Skeletal muscle satellite cell (primary cell): ENCODE measurements around the gene ASB6.
"Not testable (repeated sequence)": the region's sequence is repeated elsewhere in the genome, so short reads cannot be mapped to it uniquely, and the experiment has no call there.

ENCODE experiments used
- H3K27me3 ChIP-seq: 2 replicates; pipeline ENCODE4 v1.7.0; 2013; ENCODE audit warnings: low read length; ENCODE audit not compliant: control insufficient read depth, insufficient read depth
- H3K36me3 ChIP-seq: 2 replicates; pipeline ENCODE4 v1.7.0; 2013; ENCODE audit warnings: mild to moderate bottlenecking, control low read depth, low read length; ENCODE audit not compliant: insufficient read depth
- H3K4me1 ChIP-seq: 2 replicates; pipeline ENCODE4 v1.7.0; 2013; ENCODE audit warnings: low read length; ENCODE audit not compliant: control insufficient read depth, insufficient read depth
- H3K4me2 ChIP-seq: 2 replicates; pipeline ENCODE4 v1.7.0; 2013; ENCODE audit warnings: mild to moderate bottlenecking, low read length
- H3K4me3 ChIP-seq: 2 replicates; pipeline ENCODE4 v1.7.0; 2013; ENCODE audit warnings: low read length
- H3K9ac ChIP-seq: 2 replicates; pipeline ENCODE4 v1.7.0; 2013; ENCODE audit warnings: mild to moderate bottlenecking, low read depth, low read length, moderate library complexity
- H3K9me3 ChIP-seq: replicated peaks from 2 replicates; pipeline ENCODE4 v1.7.0; 2013; ENCODE audit warnings: mild to moderate bottlenecking, control low read depth, low read length

The ASB6 gene

DNA sequence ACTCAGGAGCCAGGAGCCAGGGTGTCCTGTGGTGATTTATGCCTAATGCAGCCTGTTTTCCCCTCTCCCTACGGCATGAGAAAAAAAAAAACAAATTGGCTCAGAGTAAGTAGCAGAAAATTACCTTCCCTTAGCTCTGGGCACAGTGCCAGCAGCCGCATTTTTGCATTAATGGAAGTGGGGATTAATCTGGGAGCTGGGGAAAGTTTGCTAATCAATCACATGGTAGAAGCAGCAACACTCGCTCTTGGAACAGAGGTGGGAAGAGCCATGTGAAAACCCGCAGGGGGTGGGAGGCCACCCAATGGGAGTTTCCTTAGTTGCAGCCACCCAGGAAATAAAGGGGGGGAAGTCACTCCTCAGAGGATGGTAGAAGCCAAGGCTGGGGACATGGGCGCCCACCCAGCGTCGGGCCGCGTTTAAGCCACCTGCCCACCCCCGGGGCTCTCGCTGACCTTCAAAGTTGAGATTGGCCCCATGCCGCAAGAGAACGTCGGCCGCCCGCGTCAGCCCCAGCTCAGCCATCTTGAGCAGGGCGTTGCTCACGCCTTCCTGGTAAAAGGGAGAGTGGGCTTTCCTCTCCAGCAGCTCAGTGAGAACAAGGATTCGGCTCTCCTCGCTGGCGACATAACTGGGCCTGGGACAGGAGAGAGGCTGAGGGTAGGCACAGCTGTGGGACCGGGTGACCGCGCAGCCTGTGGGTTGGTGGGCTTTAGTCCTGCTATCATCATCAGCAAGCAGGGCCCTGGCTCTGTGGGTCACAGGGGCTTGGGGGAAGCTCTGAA, 1.7 kb downstream of the ASB6 start:
- Histone ChIP-seq H3K27me3 (no peaks in the 10 kb centered on the region), H3K4me3 (peak overlapping the region; percentile 95), H3K36me3 (peaks cover 39% of the 10 kb centered on the region), H3K4me2 (peak overlapping the region; percentile 95), H3K9me3 (no peaks in the 10 kb centered on the region), H3K9ac (peak overlapping the region; percentile 88), H3K4me1 (peaks cover 24% of the 10 kb centered on the region)

GRCh38 chr9:129639756-129640085, 2.2 kb downstream of the ASB6 start:
- Histone ChIP-seq H3K27me3 (no peaks in the 10 kb centered on the region), H3K9me3 (no peaks in the 10 kb centered on the region), H3K4me2 (peak overlapping the region; percentile 95), H3K4me3 (peak overlapping the region; percentile 95), H3K36me3 (peaks cover 44% of the 10 kb centered on the region), H3K9ac (peak overlapping the region; percentile 88), H3K4me1 (peaks cover 24% of the 10 kb centered on the region)

- H3K4me2 ChIP-seq = no peak overlapping the region
- no peaks in the 10 kb centered on the region for H3K27me3 ChIP-seq
- H3K4me1 ChIP-seq = peaks cover 24% of the 10 kb centered on the region
- no peak overlapping the region for H3K4me3 ChIP-seq
- no peak overlapping the region for H3K9ac ChIP-seq
- peaks cover 49% of the 10 kb centered on the region for H3K36me3 ChIP-seq
- no peaks in the 10 kb centered on the region for H3K9me3 ChIP-seq
Observed at GRCh38 chr9:129639034-129639630, 2.8 kb downstream of the ASB6 start.

DNA sequence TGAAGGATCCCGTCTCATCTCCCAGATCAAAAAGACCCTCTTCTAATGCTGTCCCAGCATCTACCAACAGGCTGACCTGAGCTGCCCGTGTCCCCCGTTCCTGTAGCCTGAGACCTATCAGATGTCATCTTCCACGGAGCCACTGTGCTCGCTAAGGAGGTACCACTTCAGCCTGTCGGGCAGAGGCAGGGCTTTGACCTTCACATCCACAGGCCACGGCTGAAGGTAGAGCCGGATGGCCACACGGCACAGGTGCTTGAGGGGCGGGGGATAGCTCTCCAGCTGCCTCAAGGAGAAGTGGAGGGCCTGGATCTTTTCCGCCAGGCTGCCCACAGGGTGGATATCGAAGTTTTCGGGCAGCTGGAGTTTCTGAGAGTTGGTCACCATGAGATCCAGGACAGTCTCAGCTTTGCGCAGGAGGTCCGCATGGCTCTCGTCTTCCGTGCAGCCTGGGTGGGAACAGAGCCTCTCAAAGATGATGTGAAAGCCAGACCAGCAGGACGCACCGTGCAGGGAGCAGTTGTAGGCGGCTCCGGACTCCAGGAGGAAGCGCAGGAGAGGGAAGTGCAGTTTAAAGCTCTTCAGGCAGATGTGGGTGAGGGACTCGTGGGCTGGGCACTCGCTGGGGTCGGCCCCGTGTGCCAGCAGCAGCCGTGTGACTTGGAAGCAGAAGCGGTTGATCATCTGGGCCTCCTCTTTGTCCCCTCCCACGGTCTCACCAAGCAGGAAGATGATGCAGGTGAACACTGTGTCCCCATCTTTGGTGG, 4.1 kb downstream of the ASB6 start:
- no peaks in the 10 kb centered on the region for H3K9me3 ChIP-seq
- H3K4me3 ChIP-seq = no peak overlapping the region
- no peak overlapping the region for H3K4me2 ChIP-seq
- no peaks in the 10 kb centered on the region for H3K27me3 ChIP-seq
- peaks cover 61% of the 10 kb centered on the region for H3K36me3 ChIP-seq
- H3K4me1 ChIP-seq = peaks cover 24% of the 10 kb centered on the region
- H3K9ac ChIP-seq = no peak overlapping the region

DNA sequence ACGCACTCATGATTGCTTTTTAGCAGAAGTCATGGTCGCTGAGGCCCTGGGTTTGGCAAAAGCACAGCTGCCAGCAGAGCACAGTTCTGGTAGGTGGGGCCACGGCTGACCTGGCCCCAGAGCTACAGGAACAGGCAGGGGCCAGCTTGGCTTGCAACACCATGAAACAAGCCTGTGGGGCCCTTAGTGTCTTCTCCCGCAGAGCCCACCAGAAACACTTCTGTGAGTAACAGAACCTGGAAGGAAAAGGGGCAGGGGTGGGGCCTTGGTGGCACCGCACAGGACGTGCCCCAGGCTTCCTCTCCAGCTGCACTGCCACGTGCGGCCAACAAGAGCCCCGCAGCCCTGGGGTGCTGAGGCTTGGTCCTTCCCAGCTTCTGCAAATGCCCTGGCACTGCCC, 4.8 kb downstream of the ASB6 start:
- H3K4me1 ChIP-seq = peaks cover 20% of the 10 kb centered on the region
- no peaks in the 10 kb centered on the region for H3K27me3 ChIP-seq
- no peak overlapping the region for H3K4me3 ChIP-seq
- peaks cover 67% of the 10 kb centered on the region for H3K36me3 ChIP-seq
- no peak overlapping the region for H3K9ac ChIP-seq
- H3K4me2 ChIP-seq = no peak overlapping the region
- H3K9me3 ChIP-seq = no peaks in the 10 kb centered on the region

- not testable (repeated sequence) for H3K9me3 ChIP-seq, H3K9ac ChIP-seq, H3K4me2 ChIP-seq, H3K27me3 ChIP-seq, H3K4me3 ChIP-seq
- Histone ChIP-seq H3K4me1 (peaks cover 25% of the 10 kb centered on the region), H3K36me3 (peaks cover 67% of the 10 kb centered on the region)
Observed at GRCh38 chr9:129636343-129636742, 5.6 kb downstream of the ASB6 start.

GRCh38 chr9:129635099-129636065, 6.6 kb downstream of the ASB6 start:
- Histone ChIP-seq H3K36me3 (peaks cover 67% of the 10 kb centered on the region), H3K4me1 (peaks cover 25% of the 10 kb centered on the region), H3K4me2 (no peak overlapping the region), H3K9me3 (no peaks in the 10 kb centered on the region), H3K9ac (no peak overlapping the region), H3K4me3 (no peak overlapping the region), H3K27me3 (no peaks in the 10 kb centered on the region)

- Histone ChIP-seq H3K4me2 (no peak overlapping the region), H3K4me3 (no peak overlapping the region), H3K4me1 (peaks cover 25% of the 10 kb centered on the region), H3K36me3 (peaks cover 65% of the 10 kb centered on the region), H3K9ac (no peak overlapping the region), H3K27me3 (no peaks in the 10 kb centered on the region), H3K9me3 (no peaks in the 10 kb centered on the region)
Observed at GRCh38 chr9:129633848-129634247, 8.1 kb downstream of the ASB6 start.

DNA sequence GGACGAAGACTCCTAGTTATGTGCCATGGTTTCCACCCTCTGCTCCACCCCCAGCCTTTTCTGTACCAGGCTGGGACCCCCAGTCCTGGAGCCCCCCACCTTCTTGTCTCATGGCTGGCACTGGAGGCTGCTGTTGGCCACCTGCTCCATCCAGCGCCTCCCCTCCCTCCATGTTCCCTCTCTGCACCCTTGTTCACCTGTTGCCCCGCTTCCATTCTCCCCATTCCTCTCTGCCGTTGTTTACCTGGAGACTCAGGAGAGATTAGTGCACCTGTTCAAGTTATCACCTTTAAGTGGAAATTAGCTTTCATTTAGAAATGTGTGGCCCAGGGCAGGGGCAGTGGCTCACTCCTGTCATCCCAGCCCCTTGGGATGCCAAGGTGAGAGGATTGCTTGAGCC, 8.7 kb downstream of the ASB6 start:
- Histone ChIP-seq H3K27me3 (no peaks in the 10 kb centered on the region), H3K4me3 (no peak overlapping the region), H3K9me3 (no peaks in the 10 kb centered on the region), H3K9ac (no peak overlapping the region), H3K36me3 (peaks cover 62% of the 10 kb centered on the region), H3K4me2 (no peak overlapping the region), H3K4me1 (peaks cover 32% of the 10 kb centered on the region)

DNA sequence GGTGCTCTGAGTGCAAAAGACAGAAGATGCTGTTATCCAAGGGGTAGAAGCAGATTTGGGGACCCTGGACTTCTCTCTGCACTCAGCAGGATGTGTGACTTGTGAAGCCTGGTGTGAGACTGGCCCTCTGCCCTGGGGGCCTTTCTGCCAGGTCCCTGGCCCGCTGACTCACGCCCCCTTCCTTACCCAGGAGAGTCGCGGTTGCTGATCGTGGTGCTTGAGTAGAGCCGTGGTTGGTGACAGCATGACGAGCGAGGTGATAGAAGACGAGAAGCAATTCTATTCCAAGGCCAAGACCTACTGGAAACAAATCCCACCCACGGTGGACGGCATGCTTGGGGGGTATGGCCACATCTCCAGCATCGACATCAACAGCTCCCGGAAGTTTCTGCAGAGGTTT, 9.5 kb downstream of the ASB6 start:
- Histone ChIP-seq H3K9me3 (no peaks in the 10 kb centered on the region), H3K4me1 (peaks cover 39% of the 10 kb centered on the region), H3K27me3 (no peaks in the 10 kb centered on the region), H3K36me3 (peaks cover 54% of the 10 kb centered on the region), H3K4me3 (no peak overlapping the region), H3K9ac (no peak overlapping the region), H3K4me2 (no peak overlapping the region)

DNA sequence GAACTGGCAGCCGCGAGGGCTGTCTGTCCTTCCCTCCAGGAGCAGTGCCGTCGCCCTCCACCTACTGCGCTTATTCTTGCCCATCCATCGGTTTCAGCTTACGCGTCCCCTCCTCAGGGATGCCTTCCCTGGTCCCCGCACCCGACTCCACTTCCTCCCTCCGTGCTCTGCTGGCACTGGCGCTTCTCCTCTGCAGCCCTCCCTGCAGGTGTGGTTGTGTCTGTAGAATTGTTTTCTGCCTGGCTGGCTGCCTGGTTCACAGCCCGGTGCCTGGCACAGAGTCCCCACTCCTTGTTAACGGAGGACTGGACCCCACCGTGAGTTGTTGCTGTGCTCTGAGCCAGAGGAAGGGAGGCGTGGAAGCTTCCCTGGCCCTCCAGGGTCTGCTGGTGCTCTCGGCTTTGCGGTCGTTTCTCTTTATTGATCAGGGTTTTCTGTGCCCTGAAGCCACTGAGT, 10.2 kb downstream of the ASB6 start:
- H3K27me3 ChIP-seq = no peaks in the 10 kb centered on the region
- peaks cover 46% of the 10 kb centered on the region for H3K36me3 ChIP-seq
- H3K4me3 ChIP-seq = no peak overlapping the region
- no peak overlapping the region for H3K9ac ChIP-seq
- peak overlapping the region; percentile 40 for H3K4me2 ChIP-seq
- H3K9me3 ChIP-seq = no peaks in the 10 kb centered on the region
- peaks cover 43% of the 10 kb centered on the region for H3K4me1 ChIP-seq
